Astrocyte of the cerebellum (primary cell): ENCODE data around the gene C2.

Experiments used
- DNase-seq: peaks from one replicate; pipeline ENCODE4 v3.0.0-alpha.2; 2011; ENCODE audit warnings: low read depth
- H3K4me3 ChIP-seq: 2 replicates; pipeline ENCODE4 v1.5.1; 2011; ENCODE audit warnings: mild to moderate bottlenecking, low read depth, low read length, moderate library complexity
- CTCF ChIP-seq: IDR thresholded peaks from 2 replicates; pipeline ENCODE4 v1.5.1; 2012; ENCODE audit warnings: low read length, low read depth, moderate library complexity, mild to moderate bottlenecking; ENCODE audit errors: missing control alignments
- in situ Hi-C: cut with HindIII; loops from 2 replicates; pipeline ENCODE4 v1.10.0; 2017; ENCODE audit warnings: low sequenced_read_pairs

The C2 gene

GRCh38 chr6:31897612-31898382 is 29.7 kb upstream of the C2 start, which contains the start of gene EHMT2:
Gene EHMT2, minus strand, starts transcription at chr6:31897698. Its CDS starts 21 bp downstream, at chr6:31897677.
- TF ChIP-seq CTCF, result no peak
- peak within 1 kb of the TSS; percentile 92 for H3K4me3 ChIP-seq
- in situ Hi-C loops, result no loop called here
- DNase-seq, result peak; percentile 37

- peak overlapping the region; percentile 92 for H3K4me3 ChIP-seq
- DNase-seq, result no peak
- no peak for TF ChIP-seq CTCF
- in situ Hi-C loops, result no loop called here
Measured at GRCh38 chr6:31898383-31899011, 29.0 kb upstream of the C2 start.

GRCh38 chr6:31899215-31899614 is 28.3 kb upstream of the C2 start:
- in situ Hi-C loops, result no loop called here
- TF ChIP-seq CTCF, result no peak
- H3K4me3 ChIP-seq, result no peak overlapping the region
- no peak for DNase-seq

GRCh38 chr6:31899882-31900722 is 27.4 kb upstream of the C2 start:
- DNase-seq, result no peak
- TF ChIP-seq CTCF, result no peak
- in situ Hi-C loops, result no loop called here
- H3K4me3 ChIP-seq, result no peak overlapping the region

- H3K4me3 ChIP-seq, result peak overlapping the region; percentile 52
- TF ChIP-seq CTCF, result no peak
- in situ Hi-C loops, result no loop called here
- no peak for DNase-seq
Measured at GRCh38 chr6:31900917-31901414, 26.6 kb upstream of the C2 start.

- H3K4me3 ChIP-seq, result peak overlapping the region; percentile 52
- no peak for TF ChIP-seq CTCF
- no peak for DNase-seq
- in situ Hi-C loops, result no loop called here
Measured at GRCh38 chr6:31901415-31901952, 26.0 kb upstream of the C2 start.
